RWPE2 (cell line): ENCODE results near the gene AURKAIP1.
A peak's percentile ranks its signal among the peaks of the same experiment; 100 is the strongest.
"Not testable (repeated sequence)": the region's sequence is repeated elsewhere in the genome, so short reads cannot be mapped to it uniquely, and the experiment has no call there.

Experiments
- ATAC-seq: fragments of 200-7000 bp; cut with Tn5 transposase; 3 replicates; pipeline ENCODE4 v1.9.1; 2021; ENCODE audit warnings: low read depth
- DNase-seq: peaks from one replicate; pipeline ENCODE4 v3.0.0-alpha.2; 2020; ENCODE audit warnings: low spot score
- H3K27ac ChIP-seq: fragments of 450-650 bp; 2 replicates; pipeline ENCODE4 v1.5.1; 2017; ENCODE audit warnings: mild to moderate bottlenecking; ENCODE audit not compliant: poor library complexity, severe bottlenecking
- H3K27me3 ChIP-seq: fragments of 250-450 bp; sonication (Bioruptor Pico); 2 replicates; pipeline ENCODE4 v1.5.1; 2021; ENCODE audit warnings: mild to moderate bottlenecking, moderate library complexity; ENCODE audit not compliant: insufficient read depth, poor library complexity, severe bottlenecking
- H3K36me3 ChIP-seq: fragments of 250-450 bp; sonication (Bioruptor Pico); 2 replicates; pipeline ENCODE4 v1.5.1; 2020; ENCODE audit warnings: low read depth, mild to moderate bottlenecking, moderate library complexity
- H3K4me1 ChIP-seq: fragments of 250-450 bp; sonication (Bioruptor Pico); 2 replicates; pipeline ENCODE4 v1.5.1; 2021; ENCODE audit warnings: mild to moderate bottlenecking, moderate library complexity; ENCODE audit not compliant: insufficient read depth, poor library complexity, severe bottlenecking
- H3K4me3 ChIP-seq: fragments of 250-450 bp; sonication (Bioruptor Pico); 2 replicates; pipeline ENCODE4 v1.5.1; 2021; ENCODE audit warnings: mild to moderate bottlenecking, moderate library complexity; ENCODE audit not compliant: severe bottlenecking
- H3K9me3 ChIP-seq: fragments of 250-450 bp; sonication (Bioruptor Pico); 2 replicates; pipeline ENCODE4 v1.5.1; 2021; ENCODE audit warnings: mild to moderate bottlenecking, moderate library complexity; ENCODE audit not compliant: severe bottlenecking
- TF ChIP-seq, protein P1 (sequence below): fragments of 450-650 bp; IDR thresholded peaks from one replicate; pipeline ENCODE4 v1.5.1; 2017; ENCODE audit warnings: mild to moderate bottlenecking, moderate library complexity; ENCODE audit not compliant: poor library complexity, severe bottlenecking

The AURKAIP1 gene

GRCh38 chr1:1411626-1412025 lies 36.6 kb upstream of the AURKAIP1 start:
- no peaks in the 10 kb centered on the region for H3K9me3 ChIP-seq
- ATAC-seq (no peak), DNase-seq (no peak)
- H3K27me3 ChIP-seq: no peaks in the 10 kb centered on the region
- TF ChIP-seq, protein P1, sequence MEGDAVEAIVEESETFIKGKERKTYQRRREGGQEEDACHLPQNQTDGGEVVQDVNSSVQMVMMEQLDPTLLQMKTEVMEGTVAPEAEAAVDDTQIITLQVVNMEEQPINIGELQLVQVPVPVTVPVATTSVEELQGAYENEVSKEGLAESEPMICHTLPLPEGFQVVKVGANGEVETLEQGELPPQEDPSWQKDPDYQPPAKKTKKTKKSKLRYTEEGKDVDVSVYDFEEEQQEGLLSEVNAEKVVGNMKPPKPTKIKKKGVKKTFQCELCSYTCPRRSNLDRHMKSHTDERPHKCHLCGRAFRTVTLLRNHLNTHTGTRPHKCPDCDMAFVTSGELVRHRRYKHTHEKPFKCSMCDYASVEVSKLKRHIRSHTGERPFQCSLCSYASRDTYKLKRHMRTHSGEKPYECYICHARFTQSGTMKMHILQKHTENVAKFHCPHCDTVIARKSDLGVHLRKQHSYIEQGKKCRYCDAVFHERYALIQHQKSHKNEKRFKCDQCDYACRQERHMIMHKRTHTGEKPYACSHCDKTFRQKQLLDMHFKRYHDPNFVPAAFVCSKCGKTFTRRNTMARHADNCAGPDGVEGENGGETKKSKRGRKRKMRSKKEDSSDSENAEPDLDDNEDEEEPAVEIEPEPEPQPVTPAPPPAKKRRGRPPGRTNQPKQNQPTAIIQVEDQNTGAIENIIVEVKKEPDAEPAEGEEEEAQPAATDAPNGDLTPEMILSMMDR: no peak
- no peak overlapping the region for H3K27ac ChIP-seq
- H3K4me3 ChIP-seq: no peak overlapping the region
- peaks cover 12% of the 10 kb centered on the region for H3K36me3 ChIP-seq
- H3K4me1 ChIP-seq: peaks cover 8% of the 10 kb centered on the region

DNA sequence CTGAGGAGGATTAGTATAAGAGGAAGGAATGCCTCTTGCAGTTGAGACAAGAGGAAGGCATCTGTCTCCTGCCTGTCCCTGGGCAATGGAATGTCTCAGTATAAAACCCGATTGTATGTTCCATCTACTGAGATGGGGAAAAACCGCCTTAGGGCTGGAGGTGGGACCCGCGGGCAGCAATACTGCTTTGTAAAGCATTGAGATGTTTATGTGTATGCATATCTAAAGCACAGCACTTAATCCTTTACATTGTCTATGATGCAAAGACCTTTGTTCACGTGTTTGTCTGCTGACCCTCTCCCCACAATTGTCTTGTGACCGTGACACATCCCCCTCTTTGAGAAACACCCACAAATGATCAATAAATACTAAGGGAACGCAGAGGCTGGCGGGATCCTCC lies 35.2 kb upstream of the AURKAIP1 start:
- Histone ChIP-seq H3K36me3 (peaks cover 24% of the 10 kb centered on the region), H3K4me1 (peaks cover 14% of the 10 kb centered on the region)
- not testable (repeated sequence) for H3K27me3 ChIP-seq, DNase-seq, H3K27ac ChIP-seq, ATAC-seq, H3K4me3 ChIP-seq, H3K9me3 ChIP-seq

DNA sequence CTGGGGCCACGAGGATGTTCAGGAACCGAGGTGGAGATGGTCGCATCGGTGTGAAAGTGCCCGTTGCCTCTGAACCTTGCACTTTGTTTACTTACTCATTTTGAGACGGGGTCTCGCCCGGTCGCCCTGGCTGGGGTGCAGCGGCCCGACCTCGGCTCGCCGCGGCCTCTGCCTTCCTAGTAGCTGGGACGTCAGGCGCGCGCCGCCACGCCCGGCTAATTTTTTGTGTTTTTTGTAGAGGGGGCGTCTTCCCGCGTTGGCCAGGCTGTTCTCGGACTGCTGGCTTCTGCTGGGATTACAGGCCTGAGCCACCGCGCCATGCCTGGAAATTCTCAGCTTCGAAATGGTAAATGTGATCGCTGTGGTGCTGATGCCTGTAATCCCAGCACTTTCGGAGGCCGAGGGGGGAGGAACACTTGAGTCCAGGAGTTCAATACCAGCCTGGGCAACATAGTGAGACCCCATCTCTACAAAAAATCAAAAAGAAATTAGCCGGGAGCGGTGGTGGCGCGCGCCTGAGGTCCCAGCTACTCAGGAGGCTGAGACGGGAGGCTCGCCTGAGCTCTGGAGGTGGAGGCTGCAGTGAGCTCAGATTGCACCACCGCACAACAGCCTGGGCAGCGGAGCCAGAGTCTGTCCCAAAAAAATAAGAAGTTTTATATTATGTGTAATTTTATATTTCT lies 32.8 kb upstream of the AURKAIP1 start:
- Histone ChIP-seq H3K4me3 (peak overlapping the region; percentile 81), H3K9me3 (no peaks in the 10 kb centered on the region), H3K27ac (peak overlapping the region; percentile 60), H3K36me3 (peaks cover 32% of the 10 kb centered on the region), H3K27me3 (no peaks in the 10 kb centered on the region), H3K4me1 (peaks cover 14% of the 10 kb centered on the region)
- no peak for DNase-seq
- ATAC-seq: peak; percentile 14; the same call in 1 of the 3 replicates
- TF ChIP-seq, protein P1: no peak

DNA sequence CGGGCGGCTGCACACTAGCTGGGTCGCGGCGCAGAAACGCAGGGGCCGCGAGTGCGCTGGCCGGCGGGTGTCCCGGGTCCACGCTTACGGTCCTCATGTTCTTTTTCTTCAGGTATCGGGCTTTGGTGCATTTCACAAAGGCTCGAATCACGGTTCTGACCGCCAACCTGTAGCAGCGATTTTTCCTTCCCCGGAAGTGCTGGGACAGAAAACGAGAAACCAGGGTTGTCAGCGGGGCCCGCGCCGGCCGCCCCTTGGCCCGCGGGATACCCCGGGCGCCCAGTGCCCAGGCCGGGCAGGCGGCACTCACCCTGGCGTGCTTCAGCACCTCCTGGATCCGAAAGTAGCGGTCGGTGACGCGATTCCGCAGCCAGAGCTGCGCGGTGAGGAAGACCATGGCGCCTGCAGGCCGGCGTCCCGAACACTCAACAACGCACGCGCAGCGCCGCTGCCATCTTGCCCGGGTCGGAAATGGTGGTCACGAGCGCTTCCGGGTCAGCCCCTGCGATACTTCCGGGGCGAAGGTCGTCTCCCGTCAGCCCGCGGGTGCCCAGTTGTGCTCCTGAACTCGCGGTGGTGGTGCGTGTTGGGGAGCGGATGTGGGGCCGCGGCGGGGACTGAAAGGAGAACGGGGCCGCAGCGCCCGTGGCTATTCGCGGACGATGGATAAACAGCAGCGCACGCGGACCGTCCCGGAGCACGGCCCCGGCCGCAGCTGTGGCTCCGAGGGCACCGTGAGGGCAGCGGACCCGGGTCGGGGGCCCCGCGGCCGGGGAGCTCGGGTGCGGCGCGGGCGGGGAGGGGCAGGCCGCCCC lies 32.0 kb upstream of the AURKAIP1 start, which contains the start of gene MRPL20:
Gene MRPL20 (minus strand): TSS at position 473 of the 815 bp plus-strand sequence. CDS start 76 bp downstream, at position 397.
- peak; percentile 93 for DNase-seq
- Histone ChIP-seq H3K27me3 (no peaks in the 10 kb centered on the region), H3K27ac (peak within 1 kb of the TSS; percentile 60), H3K36me3 (peaks cover 39% of the 10 kb centered on the region), H3K4me3 (peak within 1 kb of the TSS; percentile 81), H3K9me3 (no peaks in the 10 kb centered on the region), H3K4me1 (peaks cover 14% of the 10 kb centered on the region)
- TF ChIP-seq, protein P1: no peak
- ATAC-seq: peak; percentile 93

DNA sequence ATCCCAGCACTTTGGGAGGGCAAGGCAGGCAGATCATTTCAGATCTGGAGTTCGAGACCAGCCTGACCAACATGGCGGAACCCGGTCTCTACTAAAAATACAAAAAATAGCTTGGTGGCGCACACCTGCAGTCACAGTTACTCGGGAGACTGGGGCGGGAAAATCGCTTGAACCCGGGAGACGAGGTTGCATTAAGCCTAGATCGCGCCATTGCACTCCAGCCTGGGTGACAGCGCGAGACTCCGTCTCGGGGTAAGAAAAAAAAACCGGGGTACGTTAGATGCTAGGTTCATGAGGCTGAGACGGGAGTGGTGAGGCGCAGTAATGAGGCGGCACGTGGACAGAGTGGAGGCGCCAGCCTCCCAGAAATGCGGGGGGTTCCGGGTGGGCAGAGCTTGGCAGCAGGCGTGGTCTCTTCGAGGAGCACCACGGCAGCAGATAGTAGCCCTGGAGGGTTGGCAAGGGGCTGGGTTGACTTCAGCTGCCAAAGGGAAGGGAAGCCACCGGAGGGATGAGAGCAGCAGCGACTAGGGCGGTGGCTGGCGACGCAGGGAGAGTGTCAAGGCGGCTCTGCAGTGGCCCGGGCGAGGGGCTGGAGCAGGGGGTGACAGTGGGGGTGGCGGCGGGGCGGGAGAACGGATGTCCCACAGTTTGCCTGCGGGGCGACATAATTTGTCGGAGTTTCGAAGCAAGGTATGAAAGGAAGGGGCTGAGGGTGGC lies 31.3 kb upstream of the AURKAIP1 start:
- Histone ChIP-seq H3K27ac (peak overlapping the region; percentile 60), H3K9me3 (no peaks in the 10 kb centered on the region), H3K4me3 (peak overlapping the region; percentile 81), H3K4me1 (peaks cover 14% of the 10 kb centered on the region), H3K27me3 (no peaks in the 10 kb centered on the region), H3K36me3 (peaks cover 47% of the 10 kb centered on the region)
- TF ChIP-seq, protein P1: no peak
- DNase-seq (no peak), ATAC-seq (no peak)
